ENCODE measurements around the gene EFHC1.

- no peak for TF ChIP-seq CTCF (IDR thresholded peaks at IDR 0.05; ENCODE audit: low read depth, low read length)
- no peak for TF ChIP-seq POLR2A (IDR thresholded peaks at IDR 0.05; ENCODE audit: extremely low read depth, insufficient read length)
Observed at GRCh38 chr6:52541135-52541534, 121.0 kb downstream of the EFHC1 start.

All from NB4 (cell line).